HG03558 (cell line): ENCODE results near the gene RERG.
"Not testable (repeated sequence)": the region's sequence is repeated elsewhere in the genome, so short reads cannot be mapped to it uniquely, and the experiment has no call there.

Experiments
- ATAC-seq: cut with Tn5 transposase; IDR thresholded peaks from one replicate; pipeline ENCODE4 v1.9.1; 2021; ENCODE audit warnings: moderate number of reproducible peaks; ENCODE audit not compliant: unreplicated experiment; ENCODE audit errors: extremely low read depth

Gene RERG

DNA sequence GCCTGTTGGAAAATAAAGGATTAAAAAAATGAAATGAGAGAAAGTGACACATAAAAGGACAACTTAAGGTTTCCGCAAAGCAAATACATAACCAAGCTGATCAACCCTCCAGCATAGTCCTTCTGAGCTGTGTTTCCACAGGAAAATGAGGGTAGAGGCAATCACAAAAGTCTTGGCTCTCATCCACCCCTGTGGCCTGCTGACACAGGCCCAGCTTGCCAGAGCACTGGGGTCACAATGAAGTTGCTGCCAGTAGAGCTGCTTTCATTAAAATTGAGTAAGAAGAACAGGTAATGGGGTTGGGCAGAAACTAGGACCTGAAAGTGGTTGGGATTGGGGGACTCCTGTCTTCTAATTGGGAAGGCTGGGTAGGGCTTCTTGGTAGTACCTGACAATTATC is 65.9 kb downstream of the RERG start:
- ATAC-seq, result no peak

DNA sequence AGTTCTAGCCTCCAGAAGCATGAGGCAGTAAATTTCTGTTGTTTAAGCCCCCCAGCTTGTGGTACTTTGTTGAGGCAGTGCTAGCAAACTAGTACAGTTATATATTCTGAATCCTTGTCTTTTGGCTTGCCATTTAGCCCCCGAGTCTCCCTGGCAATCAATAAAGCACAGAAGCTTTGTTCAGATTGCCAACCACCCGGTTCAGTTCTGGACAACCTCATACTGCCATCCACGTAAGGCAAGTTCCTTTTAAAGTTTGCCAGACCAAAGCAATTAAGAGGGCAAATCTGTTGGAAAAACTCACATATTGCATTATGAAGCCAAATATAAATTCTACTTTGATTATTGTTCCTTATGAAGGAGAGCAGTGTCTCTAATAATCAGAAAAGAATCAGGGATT is 67.1 kb downstream of the RERG start:
- no peak for ATAC-seq

- no peak for ATAC-seq
These were observed 68.3 kb downstream of the RERG start for GRCh38 chr12:15152868-15153267.

GRCh38 chr12:15152456-15152855 is 68.8 kb downstream of the RERG start:
- no peak for ATAC-seq

GRCh38 chr12:15151161-15152091 is 69.8 kb downstream of the RERG start:
- ATAC-seq, result no peak

GRCh38 chr12:15146585-15146984 is 74.6 kb downstream of the RERG start:
- no peak for ATAC-seq

- no peak for ATAC-seq
These were observed 77.8 kb downstream of the RERG start for GRCh38 chr12:15143467-15143866.

DNA sequence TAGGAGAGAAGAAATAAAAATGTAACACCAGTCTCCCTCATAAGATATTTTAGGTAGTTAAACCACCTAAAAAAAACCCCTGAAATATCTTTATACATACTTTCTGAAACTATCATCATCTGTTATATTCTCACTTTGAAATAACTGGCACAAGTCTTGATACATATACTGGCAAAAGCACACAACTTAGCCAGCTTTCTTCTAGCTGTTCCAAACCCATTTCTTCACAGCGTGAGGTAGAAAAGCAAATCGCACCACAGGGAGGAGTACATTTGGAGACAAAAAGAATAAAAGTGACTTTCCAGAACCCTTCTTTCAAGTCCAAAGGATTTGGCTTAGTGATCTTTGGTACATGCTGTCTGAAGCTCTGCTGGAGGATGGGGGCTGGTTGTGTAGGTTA is 78.5 kb downstream of the RERG start:
- ATAC-seq, result no peak

DNA sequence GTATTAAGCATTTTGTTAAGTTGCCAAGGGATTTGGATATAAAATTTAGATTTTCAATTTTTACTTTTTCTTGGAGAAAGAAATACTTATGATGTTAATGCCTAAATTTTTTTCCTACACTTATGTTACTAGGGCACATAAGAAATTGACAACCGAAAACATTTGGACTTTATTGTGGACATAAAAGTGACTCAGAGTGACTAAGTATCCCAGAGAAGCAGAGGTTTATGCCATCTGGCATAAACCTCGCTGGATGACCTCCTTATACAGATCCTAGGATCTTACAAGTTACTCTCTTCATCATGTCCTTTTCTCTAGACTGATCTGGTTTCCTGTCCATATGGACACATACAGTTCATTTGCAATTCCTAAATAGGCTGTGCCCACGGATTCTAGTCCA is 89.8 kb downstream of the RERG start:
- ATAC-seq, result no peak

GRCh38 chr12:15130541-15130940 is 90.7 kb downstream of the RERG start:
- ATAC-seq, result no peak

GRCh38 chr12:15123401-15123800 is 97.8 kb downstream of the RERG start:
- no peak for ATAC-seq

DNA sequence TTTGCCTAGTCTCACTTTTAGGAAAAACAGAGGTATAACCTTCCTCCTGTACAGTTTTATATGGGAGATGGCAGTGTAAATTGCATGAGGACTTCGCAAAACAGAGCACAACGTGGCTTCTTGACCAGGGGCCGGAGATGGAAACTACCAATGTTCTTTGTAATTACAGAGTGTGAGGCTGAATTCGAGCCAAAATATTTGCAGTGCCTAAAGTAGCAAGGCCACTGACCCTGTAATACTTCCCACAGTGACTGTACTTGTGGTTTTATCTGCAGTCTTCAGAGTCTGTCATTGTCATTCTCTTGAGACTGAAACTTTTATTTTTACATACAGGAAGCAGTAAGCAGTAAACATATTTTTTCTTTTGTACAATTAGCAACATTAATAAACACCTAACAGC is 98.9 kb downstream of the RERG start:
- no peak for ATAC-seq

DNA sequence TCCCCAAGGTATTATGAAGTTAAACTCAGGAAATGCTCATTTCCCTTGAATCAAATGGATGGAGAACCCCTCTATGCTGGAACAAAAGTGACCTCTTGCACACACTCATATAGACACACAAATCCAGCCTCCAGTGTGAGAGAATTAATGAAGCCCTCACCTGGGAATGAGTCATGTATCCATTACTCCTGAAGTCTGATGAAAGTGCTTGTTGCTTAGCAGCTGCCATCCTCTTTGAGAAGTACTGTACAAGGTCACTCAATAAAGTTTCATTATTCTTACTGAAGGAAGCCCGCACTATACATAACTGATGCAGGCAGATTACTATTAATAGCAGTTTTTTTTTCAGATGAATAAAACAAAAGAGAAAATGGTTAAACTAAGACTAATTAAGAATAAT is 102.3 kb downstream of the RERG start:
- ATAC-seq, result no peak

DNA sequence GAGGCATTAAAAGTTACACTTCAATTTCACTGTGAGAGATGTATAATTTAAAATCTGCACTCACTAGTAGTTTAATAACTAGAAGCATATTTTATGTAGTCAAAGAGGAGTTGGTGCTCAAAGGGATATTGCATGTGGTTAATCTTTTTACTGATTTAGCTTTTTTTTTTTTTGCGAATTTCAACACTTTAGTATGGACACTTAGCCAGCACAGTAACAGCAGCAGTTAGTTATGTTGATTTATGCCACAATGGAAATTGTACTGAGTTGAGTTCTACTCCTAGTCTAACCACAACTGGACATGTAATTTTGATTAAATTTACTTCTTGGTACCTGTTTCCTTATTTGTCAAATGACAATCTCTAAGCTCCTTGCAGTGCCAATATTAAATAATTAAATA is 104.2 kb downstream of the RERG start:
- no peak for ATAC-seq

- ATAC-seq, result no peak
These were observed 105.1 kb downstream of the RERG start for GRCh38 chr12:15116086-15116485.

- ATAC-seq, result no peak
These were observed 105.8 kb downstream of the RERG start for GRCh38 chr12:15115434-15115833.

- no peak for ATAC-seq
These were observed 106.7 kb downstream of the RERG start for GRCh38 chr12:15114501-15114900.

DNA sequence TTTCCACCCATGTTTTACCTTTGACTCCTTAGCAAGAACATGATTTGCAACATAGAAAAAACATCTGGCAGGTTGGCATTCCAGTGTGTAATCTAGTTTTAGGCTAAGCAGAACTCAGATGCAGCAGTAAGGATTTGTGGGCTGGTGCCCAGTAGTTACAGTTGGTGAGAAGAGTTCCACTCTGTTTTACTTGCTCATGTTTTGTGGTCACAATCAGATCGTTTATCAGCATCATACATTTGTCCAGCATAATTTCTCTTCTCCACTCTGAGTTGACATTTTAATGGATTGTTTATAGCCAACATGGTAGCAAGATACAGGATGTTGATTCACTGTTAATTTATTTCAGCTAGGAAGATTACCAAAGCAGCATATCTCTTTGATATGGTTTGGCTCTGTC is 128.4 kb downstream of the RERG start:
- ATAC-seq, result no peak

GRCh38 chr12:15090441-15090840 is 130.8 kb downstream of the RERG start:
- no peak for ATAC-seq

DNA sequence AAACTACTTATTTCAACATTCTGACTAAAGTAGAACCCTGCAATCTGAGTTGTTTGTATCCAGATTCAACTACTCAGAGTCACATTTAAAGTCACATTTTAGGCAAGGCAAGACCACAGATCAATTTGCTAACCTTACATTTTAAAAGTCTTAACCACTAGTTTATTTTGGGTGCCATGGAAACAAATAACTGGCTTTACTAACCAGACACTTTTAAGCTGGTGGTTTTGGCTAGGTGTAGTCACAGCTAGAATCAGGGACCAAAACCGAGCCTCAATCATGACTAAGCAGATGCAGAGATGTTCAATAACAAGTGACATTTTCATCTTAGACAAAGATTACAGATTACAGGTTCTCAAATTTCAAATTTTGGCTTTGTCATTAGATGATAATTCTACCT is 133.1 kb downstream of the RERG start:
- no peak for ATAC-seq

DNA sequence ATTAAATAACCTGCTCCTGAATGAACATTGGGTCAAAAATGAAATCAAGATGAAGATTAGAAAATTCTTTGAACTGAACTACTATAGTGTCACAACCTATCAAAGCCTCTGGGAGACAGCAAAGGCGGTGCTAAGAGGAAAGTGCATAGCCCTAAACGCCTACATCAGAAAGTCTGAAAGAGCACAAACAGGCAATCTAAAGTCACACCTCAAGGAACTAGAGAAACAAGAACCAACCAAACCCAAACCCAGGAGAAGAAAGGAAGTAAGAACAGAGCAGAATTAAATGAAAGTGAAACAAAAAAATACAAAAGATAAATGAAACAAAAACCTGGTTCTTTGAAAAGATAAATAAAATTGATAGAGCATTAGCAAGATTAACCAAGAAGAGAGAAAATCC is 143.5 kb downstream of the RERG start:
- not testable (repeated sequence) for ATAC-seq

DNA sequence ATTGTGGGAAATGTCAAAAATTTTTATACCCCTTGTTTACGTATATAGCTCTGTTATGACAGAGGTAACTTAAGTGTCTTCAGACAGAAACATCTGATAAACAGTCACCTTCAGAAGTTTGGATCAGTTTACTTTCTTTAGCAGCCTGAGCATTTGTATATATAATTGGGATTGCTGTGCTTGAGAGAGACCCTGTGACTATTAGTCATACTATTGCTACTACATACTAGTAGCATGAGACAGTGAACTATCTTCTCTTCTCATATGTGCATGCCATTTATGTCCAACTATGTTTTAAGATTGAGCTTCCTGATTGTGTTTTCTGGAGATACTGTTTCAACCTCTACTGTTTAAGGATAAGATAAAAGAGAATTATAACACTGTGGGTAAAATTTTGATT is 146.9 kb downstream of the RERG start:
- no peak for ATAC-seq
